ENCODE measurements around the gene KRT17.

DNA sequence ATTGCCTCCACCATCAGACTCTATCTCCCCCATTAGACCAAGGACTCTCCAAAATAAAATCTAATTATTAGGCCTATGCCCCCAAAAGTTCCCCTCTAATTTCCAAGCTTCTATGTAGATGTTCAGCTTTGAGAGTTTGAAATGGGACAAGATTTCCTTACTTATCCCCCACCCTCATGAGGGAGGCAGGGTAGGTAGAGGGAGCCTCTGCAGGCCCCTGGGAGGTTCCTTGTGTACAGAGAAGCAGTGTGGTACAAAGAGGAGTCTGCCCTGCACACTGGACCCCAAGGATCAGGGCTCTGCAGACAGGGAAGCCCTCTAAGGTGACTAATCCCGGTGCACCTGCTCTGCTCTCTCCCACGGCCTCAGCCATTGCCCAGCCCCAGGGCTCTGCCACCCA, 2.5 kb downstream of the KRT17 start:
- no peak for TF ChIP-seq EP300 (IDR thresholded peaks at IDR 0.05; ENCODE audit: borderline replicate concordance in 1 of 2, control insufficient read depth in 1 of 2, low read depth in 2 of 2, low read length in 2 of 2)
- TF ChIP-seq FOXK2 (IDR thresholded peaks at IDR 0.05), result no peak
- TF ChIP-seq EZH2 (IDR thresholded peaks at IDR 0.05; ENCODE audit: borderline replicate concordance, control insufficient read depth, low read depth, low read length), result no peak
- TF ChIP-seq, protein P1, sequence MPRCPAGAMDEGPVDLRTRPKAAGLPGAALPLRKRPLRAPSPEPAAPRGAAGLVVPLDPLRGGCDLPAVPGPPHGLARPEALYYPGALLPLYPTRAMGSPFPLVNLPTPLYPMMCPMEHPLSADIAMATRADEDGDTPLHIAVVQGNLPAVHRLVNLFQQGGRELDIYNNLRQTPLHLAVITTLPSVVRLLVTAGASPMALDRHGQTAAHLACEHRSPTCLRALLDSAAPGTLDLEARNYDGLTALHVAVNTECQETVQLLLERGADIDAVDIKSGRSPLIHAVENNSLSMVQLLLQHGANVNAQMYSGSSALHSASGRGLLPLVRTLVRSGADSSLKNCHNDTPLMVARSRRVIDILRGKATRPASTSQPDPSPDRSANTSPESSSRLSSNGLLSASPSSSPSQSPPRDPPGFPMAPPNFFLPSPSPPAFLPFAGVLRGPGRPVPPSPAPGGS (IDR thresholded peaks at IDR 0.05; ENCODE audit: borderline replicate concordance, insufficient read depth, low read depth, low read length, poor library complexity, severe bottlenecking), result no peak
- TF ChIP-seq CTCF (IDR thresholded peaks at IDR 0.05 in 2 of 3, conservative IDR thresholded peaks at IDR 0.05 in 1 of 3; ENCODE audit: control insufficient read depth in 2 of 3, extremely low read depth in 1 of 3, insufficient read depth in 1 of 3, low read depth in 3 of 3, low read length in 3 of 3), result no peak
- TF ChIP-seq ZNF274 (IDR thresholded peaks at IDR 0.05; ENCODE audit: insufficient read depth, insufficient read length), result no peak
